DOHH2 (cell line): ENCODE data around the gene CEACAM3.

Experiments used
- H3F3A ChIP-seq: fragments of 200-600 bp; sonication (generic), shearing (Covaris generic); 2 replicates; pipeline ENCODE4 v1.6.0; 2016; ENCODE audit warnings: antibody characterized with exemption, mild to moderate bottlenecking; ENCODE audit not compliant: control insufficient read depth, insufficient read depth
- H3K27ac ChIP-seq: fragments of 200-600 bp; sonication (generic); 2 replicates; pipeline ENCODE4 v1.5.1; 2014; ENCODE audit warnings: low read depth, mild to moderate bottlenecking, low read length, moderate library complexity
- H3K27me3 ChIP-seq: fragments of 200-600 bp; sonication (generic); 2 replicates; pipeline ENCODE4 v1.6.1; 2014; ENCODE audit warnings: mild to moderate bottlenecking, low read length, mixed read lengths; ENCODE audit not compliant: control insufficient read depth
- H3K36me3 ChIP-seq: fragments of 200-600 bp; sonication (generic); 2 replicates; pipeline ENCODE4 v1.6.1; 2014; ENCODE audit warnings: mild to moderate bottlenecking, low read length, moderate library complexity, mixed read lengths; ENCODE audit not compliant: control insufficient read depth
- H3K4me1 ChIP-seq: fragments of 200-600 bp; sonication (generic); 2 replicates; pipeline ENCODE4 v1.6.1; 2014; ENCODE audit warnings: mild to moderate bottlenecking, low read length, mixed read lengths; ENCODE audit not compliant: control insufficient read depth
- H3K4me2 ChIP-seq: fragments of 200-600 bp; sonication (generic); 2 replicates; pipeline ENCODE4 v1.6.0; 2014; ENCODE audit warnings: mild to moderate bottlenecking, low read length, moderate library complexity
- H3K4me3 ChIP-seq: fragments of 200-600 bp; sonication (generic); 2 replicates; pipeline ENCODE4 v1.5.1; 2014; ENCODE audit warnings: mild to moderate bottlenecking, low read length, mixed read lengths
- H3K79me2 ChIP-seq: fragments of 200-600 bp; sonication (generic); 2 replicates; pipeline ENCODE4 v1.6.1; 2014; ENCODE audit warnings: mild to moderate bottlenecking, low read length, mixed read lengths; ENCODE audit not compliant: control insufficient read depth
- H3K9me2 ChIP-seq: fragments of 200-600 bp; sonication (generic); replicated peaks from 2 replicates; pipeline ENCODE4 v1.6.1; 2014; ENCODE audit warnings: mild to moderate bottlenecking, low read length, mixed read lengths; ENCODE audit not compliant: control insufficient read depth
- H3K9me3 ChIP-seq: fragments of 200-600 bp; sonication (generic); 2 replicates; pipeline ENCODE4 v1.6.1; 2014; ENCODE audit warnings: antibody characterized with exemption, low read length, mixed read lengths; ENCODE audit not compliant: control insufficient read depth, insufficient read depth
- H4K20me1 ChIP-seq: fragments of 200-600 bp; sonication (generic); 2 replicates; pipeline ENCODE4 v1.6.0; 2014; ENCODE audit warnings: low read depth, mild to moderate bottlenecking, antibody characterized with exemption, low read length, moderate library complexity; ENCODE audit not compliant: control insufficient read depth, insufficient read depth
- EZH2phosphoT487 ChIP-seq: fragments of 200-600 bp; sonication (generic); IDR thresholded peaks from 2 replicates; pipeline ENCODE4 v1.6.1; 2017; ENCODE audit warnings: borderline replicate concordance, mild to moderate bottlenecking, antibody characterized with exemption, low read length, moderate library complexity, mixed read lengths
- TF ChIP-seq, protein P1 (sequence below): fragments of 200-600 bp; sonication (generic); IDR thresholded peaks from one replicate; pipeline ENCODE4 v1.5.1; 2014; ENCODE audit warnings: antibody characterized with exemption, mild to moderate bottlenecking, low read depth, low read length; ENCODE audit not compliant: poor library complexity, severe bottlenecking

CEACAM3 gene

DNA sequence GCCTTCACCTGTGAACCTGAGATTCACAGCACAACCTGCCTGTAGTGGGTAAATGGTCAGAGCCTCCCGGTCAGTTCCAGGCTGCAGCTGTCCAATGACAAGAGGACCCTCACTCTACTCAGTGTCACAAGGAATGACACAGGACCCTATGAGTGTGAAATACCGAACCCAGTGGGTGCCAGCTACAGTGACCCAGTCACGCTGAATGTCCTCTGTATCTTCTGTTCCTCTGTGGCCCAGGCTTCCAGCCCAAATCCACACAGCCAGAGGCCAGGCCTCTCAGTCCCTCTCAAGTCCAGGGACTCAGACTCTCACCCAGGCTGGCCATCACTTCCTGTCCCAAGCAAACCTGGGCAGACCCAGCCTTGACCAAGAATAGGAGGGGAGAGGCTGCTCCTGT is 10.8 kb downstream of the CEACAM3 start:
- H3K4me1 ChIP-seq: peaks cover 44% of the 10 kb centered on the region

DNA sequence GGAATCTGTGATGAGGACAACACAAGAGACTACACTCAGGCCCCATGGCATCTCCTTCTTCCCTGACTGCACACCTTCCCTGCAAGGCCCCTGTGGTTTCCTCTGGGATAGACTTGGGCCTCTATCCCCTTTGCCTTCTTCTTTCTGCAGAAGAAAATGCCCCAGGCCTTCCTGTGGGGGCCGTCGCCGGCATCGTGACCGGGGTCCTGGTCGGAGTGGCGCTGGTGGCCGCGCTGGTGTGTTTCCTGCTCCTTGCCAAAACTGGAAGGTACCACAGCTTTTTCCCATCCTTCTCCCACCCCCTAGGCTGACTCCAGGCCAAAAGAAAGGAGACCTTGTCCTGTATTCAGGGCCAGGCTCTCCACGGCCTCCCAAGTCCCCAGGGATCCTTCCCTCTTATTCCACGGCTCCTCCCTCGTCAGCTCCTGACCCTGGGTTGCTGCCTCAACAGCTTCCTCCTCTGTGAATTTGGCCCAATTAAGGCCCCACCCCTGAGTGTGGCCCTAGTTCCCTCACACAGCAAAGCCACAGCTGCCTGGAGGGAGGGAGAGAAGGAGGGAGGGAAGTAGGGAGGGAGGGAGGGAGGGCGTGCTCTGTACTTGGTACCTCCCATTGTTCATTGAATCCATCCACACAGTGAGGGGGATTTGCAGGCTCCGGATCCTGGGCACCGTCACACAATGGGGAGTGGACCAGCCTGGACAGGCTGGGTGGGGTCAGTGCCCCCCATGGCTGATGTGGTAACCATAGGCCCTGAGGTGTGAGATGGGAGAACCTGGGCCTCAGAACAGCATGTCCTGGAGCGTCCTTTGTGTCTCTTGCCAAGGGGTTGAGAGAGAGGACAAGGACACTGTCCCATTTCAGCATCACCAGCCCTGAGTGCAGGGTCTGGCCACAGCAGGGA is 12.5 kb downstream of the CEACAM3 start:
- Histone ChIP-seq H3K4me1 (peaks cover 30% of the 10 kb centered on the region), H3K9me2 (no peaks in the 10 kb centered on the region), H4K20me1 (no peaks in the 10 kb centered on the region), H3K27ac (no peak overlapping the region), H3K9me3 (no peaks in the 10 kb centered on the region), H3K36me3 (no peaks in the 10 kb centered on the region), H3K4me3 (no peak overlapping the region), H3K27me3 (no peaks in the 10 kb centered on the region), H3K4me2 (no peak overlapping the region), H3K79me2 (no peaks in the 10 kb centered on the region), H3F3A (no peaks in the 10 kb centered on the region)
- no peak for TF ChIP-seq EZH2phosphoT487
- TF ChIP-seq, protein P1, sequence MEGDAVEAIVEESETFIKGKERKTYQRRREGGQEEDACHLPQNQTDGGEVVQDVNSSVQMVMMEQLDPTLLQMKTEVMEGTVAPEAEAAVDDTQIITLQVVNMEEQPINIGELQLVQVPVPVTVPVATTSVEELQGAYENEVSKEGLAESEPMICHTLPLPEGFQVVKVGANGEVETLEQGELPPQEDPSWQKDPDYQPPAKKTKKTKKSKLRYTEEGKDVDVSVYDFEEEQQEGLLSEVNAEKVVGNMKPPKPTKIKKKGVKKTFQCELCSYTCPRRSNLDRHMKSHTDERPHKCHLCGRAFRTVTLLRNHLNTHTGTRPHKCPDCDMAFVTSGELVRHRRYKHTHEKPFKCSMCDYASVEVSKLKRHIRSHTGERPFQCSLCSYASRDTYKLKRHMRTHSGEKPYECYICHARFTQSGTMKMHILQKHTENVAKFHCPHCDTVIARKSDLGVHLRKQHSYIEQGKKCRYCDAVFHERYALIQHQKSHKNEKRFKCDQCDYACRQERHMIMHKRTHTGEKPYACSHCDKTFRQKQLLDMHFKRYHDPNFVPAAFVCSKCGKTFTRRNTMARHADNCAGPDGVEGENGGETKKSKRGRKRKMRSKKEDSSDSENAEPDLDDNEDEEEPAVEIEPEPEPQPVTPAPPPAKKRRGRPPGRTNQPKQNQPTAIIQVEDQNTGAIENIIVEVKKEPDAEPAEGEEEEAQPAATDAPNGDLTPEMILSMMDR: no peak

More for the DNA sequence above, 10.8 kb downstream of the CEACAM3 start:
- Histone ChIP-seq H3K36me3 (no peaks in the 10 kb centered on the region), H3K79me2 (no peaks in the 10 kb centered on the region), H3K9me3 (no peaks in the 10 kb centered on the region), H4K20me1 (no peaks in the 10 kb centered on the region), H3K9me2 (no peaks in the 10 kb centered on the region), H3F3A (no peaks in the 10 kb centered on the region), H3K4me2 (no peak overlapping the region), H3K4me3 (no peak overlapping the region), H3K27me3 (no peaks in the 10 kb centered on the region), H3K27ac (no peak overlapping the region)
- no peak for TF ChIP-seq EZH2phosphoT487
- TF ChIP-seq, protein P1: no peak

DNA sequence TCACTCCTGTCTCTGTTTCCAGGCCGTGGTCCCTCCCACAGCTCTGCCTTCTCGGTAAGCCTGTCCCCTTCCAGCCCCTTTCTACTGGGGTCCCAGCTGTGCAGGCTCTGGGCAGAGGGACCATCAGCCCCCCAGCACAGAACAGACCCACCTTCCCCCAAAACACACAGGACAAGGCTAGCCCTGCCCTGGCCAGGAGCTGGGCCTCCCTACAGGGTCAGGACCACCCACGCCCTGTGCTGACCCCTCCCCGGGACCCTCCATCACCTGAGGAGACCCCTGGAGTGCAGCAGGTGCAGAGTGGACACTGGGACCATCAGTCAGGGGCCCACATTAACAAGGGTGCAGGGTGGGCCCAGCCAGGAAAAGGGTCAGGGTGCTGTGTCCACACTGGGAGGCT is 13.9 kb downstream of the CEACAM3 start:
- Histone ChIP-seq H3K4me3 (no peak overlapping the region), H3K27me3 (no peaks in the 10 kb centered on the region), H3K9me3 (no peaks in the 10 kb centered on the region), H3K4me2 (no peak overlapping the region), H4K20me1 (no peaks in the 10 kb centered on the region), H3K27ac (no peak overlapping the region), H3K79me2 (no peaks in the 10 kb centered on the region), H3K9me2 (no peaks in the 10 kb centered on the region), H3K4me1 (peaks cover 17% of the 10 kb centered on the region), H3K36me3 (no peaks in the 10 kb centered on the region), H3F3A (0 out of 2 replicates have a peak, but pooled peaks cover 2% of the 10 kb centered on the region)
- no peak for TF ChIP-seq EZH2phosphoT487
- TF ChIP-seq, protein P1: no peak
